ENCODE measurements around the gene SEMA5B. TPM values are rescaled to one million over a fixed set of nuclear protein-coding genes. Genes with fewer than 3 reads are reported as not detected.

SEMA5B gene
- total and polyA plus RNA-seq, 2 donors (not counting 1 experiment from before 2014, with no cell fraction given) = not detected

DNA sequence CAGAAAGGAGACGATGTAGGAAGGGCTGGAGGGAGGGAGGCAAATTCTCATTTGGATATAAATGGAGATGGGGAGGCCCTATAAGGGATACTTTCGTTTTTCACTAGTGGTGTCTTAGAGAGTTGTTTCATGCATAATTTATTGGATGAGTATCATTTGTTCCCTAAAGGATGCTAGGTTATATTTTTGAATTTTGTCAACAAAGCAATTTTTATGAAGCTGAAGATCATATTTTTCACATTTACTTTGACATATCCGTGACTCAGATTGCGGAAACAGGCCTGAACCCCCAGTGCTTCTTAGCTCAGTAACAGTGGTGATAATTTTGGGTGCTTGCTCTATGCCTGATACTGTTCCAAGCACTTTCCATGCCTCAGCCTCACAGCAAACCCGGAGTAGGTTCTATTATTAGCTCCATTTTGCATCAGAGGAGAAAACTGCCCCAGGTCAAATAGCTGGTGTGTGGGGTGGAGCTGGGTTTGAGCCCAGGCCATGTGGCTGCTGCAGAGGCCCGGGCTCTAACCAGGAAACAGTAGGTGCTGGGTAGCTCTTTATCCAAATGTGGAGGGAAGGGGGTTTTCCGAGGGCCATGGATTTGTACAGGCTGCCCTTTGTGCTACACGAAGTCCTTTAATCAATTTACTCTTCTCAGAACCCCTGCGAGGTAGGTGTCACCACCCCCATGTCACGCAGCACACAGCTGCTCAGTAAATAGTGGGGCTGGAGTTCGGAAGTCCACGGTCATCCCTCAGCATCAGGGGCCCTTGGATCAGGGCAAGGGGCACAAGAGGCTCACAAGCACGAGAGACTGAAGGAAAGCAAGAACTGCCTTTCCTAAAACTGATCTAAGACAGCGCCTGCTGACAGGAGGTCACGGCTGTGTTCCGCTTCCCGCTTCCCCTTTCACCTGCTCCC lies 133.6 kb downstream of the SEMA5B start:
- Mint-ChIP-seq H3K4me1 (peaks cover 23% of the 10 kb centered on the region), H3K4me3 (no peak overlapping the region), H3K9me3 (ENCODE audit: insufficient read depth) (no peaks in the 10 kb centered on the region), H3K27ac (no peak overlapping the region), H3K27me3 (peaks cover 6% of the 10 kb centered on the region)
- no peaks in the 10 kb centered on the region for H3K9me3 ChIP-seq (ENCODE audit: control extremely low read depth in 1 of 3, control insufficient read depth in 2 of 3, insufficient read depth in 1 of 3, low read length in 2 of 3)
- H3K4me2 ChIP-seq (replicated peaks; ENCODE audit: low read depth, low read length, poor library complexity, severe bottlenecking) = no peak overlapping the region
- no peak overlapping the region for H3K4me3 ChIP-seq (ENCODE audit: control extremely low read depth in 1 of 5, extremely low read depth in 1 of 5, insufficient read depth in 1 of 5, low read depth in 2 of 5, low read length in 4 of 5)
- 98% methylated on average over 6 of the region's 17 CpGs for WGBS (ENCODE audit: insufficient coverage)
- no peaks in the 10 kb centered on the region for H3K36me3 ChIP-seq (replicated peaks in 1 of 2; ENCODE audit: control extremely low read depth in 1 of 2, control insufficient read depth in 1 of 2, extremely low read depth in 1 of 2, insufficient read depth in 2 of 2, low read length in 1 of 2)
- no peak overlapping the region for H2AFZ ChIP-seq (ENCODE audit: insufficient read depth, low read depth, low read length, poor library complexity, severe bottlenecking)
- ChIA-PET POLR2A (no interaction called here), CTCF (no interaction called here)
- no peak overlapping the region for H3K9ac ChIP-seq (ENCODE audit: low read length)
- intact Hi-C loops (cut with micrococcal nuclease) = no loop called here
- ATAC-seq (ENCODE audit: low read depth) (no peak), DNase-seq (no peak)
- peaks cover 17 to 23% of the 10 kb centered on the region in 2 donors for H3K4me1 ChIP-seq (ENCODE audit: control insufficient read depth in 2 of 2, insufficient read depth in 2 of 2, low read length in 2 of 2)
- TF ChIP-seq EZH2 (IDR thresholded peaks at IDR 0.05; ENCODE audit: borderline replicate concordance, insufficient read depth, low read depth, low read length, poor library complexity, severe bottlenecking) (no peak), CTCF (IDR thresholded peaks at IDR 0.05) (no peak)
- no peaks in the 10 kb centered on the region for H3K27me3 ChIP-seq (replicated peaks in 1 of 4; ENCODE audit: control extremely low read depth in 1 of 4, control insufficient read depth in 3 of 4, insufficient read depth in 4 of 4, low read length in 3 of 4)
- H3K79me2 ChIP-seq (ENCODE audit: control insufficient read depth, insufficient read depth, low read length) = no peaks in the 10 kb centered on the region
- no peaks in the 10 kb centered on the region for H4K20me1 ChIP-seq (ENCODE audit: control insufficient read depth, insufficient read depth, low read length, poor library complexity, severe bottlenecking)
- H3K27ac ChIP-seq (ENCODE audit: low read length in 2 of 2) = no peak overlapping the region

DNA sequence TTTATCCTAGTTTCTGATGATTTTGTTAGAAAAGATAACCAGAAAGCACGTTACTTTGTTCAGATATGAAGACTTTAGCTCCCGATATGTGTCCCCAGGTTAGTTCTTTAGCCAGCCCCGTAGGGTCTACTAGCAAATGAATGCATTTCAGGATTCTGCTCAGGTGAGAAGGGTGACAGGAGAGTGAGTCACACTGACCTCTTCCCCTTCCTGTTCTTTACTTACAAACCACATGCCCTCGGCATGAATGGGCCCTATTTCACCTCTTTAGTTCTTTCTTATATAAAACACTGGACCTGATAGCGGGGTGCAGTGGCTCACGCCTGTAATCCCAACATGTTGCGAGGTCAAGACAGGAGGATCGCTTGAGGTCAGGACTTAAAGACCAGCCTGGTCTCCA lies 134.3 kb downstream of the SEMA5B start:
- no peak overlapping the region for H2AFZ ChIP-seq (ENCODE audit: insufficient read depth, low read depth, low read length, poor library complexity, severe bottlenecking)
- H3K4me2 ChIP-seq (replicated peaks; ENCODE audit: low read depth, low read length, poor library complexity, severe bottlenecking) = no peak overlapping the region
- H3K27ac ChIP-seq (ENCODE audit: low read length in 2 of 2) = no peak overlapping the region
- TF ChIP-seq EZH2 (IDR thresholded peaks at IDR 0.05; ENCODE audit: borderline replicate concordance, insufficient read depth, low read depth, low read length, poor library complexity, severe bottlenecking) = no peak
- Mint-ChIP-seq H3K9me3 (ENCODE audit: insufficient read depth) (no peaks in the 10 kb centered on the region), H3K27ac (no peak overlapping the region), H3K4me1 (peaks cover 29% of the 10 kb centered on the region), H3K4me3 (no peak overlapping the region), H3K27me3 (no peaks in the 10 kb centered on the region)
- no peaks in the 10 kb centered on the region for H3K27me3 ChIP-seq (replicated peaks in 1 of 4; ENCODE audit: control extremely low read depth in 1 of 4, control insufficient read depth in 3 of 4, insufficient read depth in 4 of 4, low read length in 3 of 4)
- CTCF ChIA-PET = no interaction called here
- H3K79me2 ChIP-seq (ENCODE audit: control insufficient read depth, insufficient read depth, low read length) = no peaks in the 10 kb centered on the region
- H3K9me3 ChIP-seq (ENCODE audit: control extremely low read depth in 1 of 3, control insufficient read depth in 2 of 3, insufficient read depth in 1 of 3, low read length in 2 of 3) = no peaks in the 10 kb centered on the region
- ATAC-seq (ENCODE audit: low read depth) (no peak), DNase-seq (no peak)
- no peaks in the 10 kb centered on the region for H3K36me3 ChIP-seq (replicated peaks in 1 of 2; ENCODE audit: control extremely low read depth in 1 of 2, control insufficient read depth in 1 of 2, extremely low read depth in 1 of 2, insufficient read depth in 2 of 2, low read length in 1 of 2)
- POLR2A ChIA-PET = no interaction called here
- no peak overlapping the region for H3K4me3 ChIP-seq (ENCODE audit: control extremely low read depth in 1 of 5, extremely low read depth in 1 of 5, insufficient read depth in 1 of 5, low read depth in 2 of 5, low read length in 4 of 5)
- 79% methylated on average over 5 of the region's 8 CpGs for WGBS (ENCODE audit: insufficient coverage)
- H3K9ac ChIP-seq (ENCODE audit: low read length) = no peak overlapping the region
- H3K4me1 ChIP-seq (ENCODE audit: control insufficient read depth in 2 of 2, insufficient read depth in 2 of 2, low read length in 2 of 2) = peaks cover 22 to 23% of the 10 kb centered on the region in 2 donors
- H4K20me1 ChIP-seq (ENCODE audit: control insufficient read depth, insufficient read depth, low read length, poor library complexity, severe bottlenecking) = no peaks in the 10 kb centered on the region
- intact Hi-C loops (cut with micrococcal nuclease) = no loop called here
